GM12873 (cell line): ENCODE results near the gene CTNNA1.

ENCODE experiments used
- CTCF ChIP-seq: IDR thresholded peaks from 2 replicates; pipeline ENCODE4 v1.5.1; 2012; ENCODE audit warnings: low read depth, mild to moderate bottlenecking, moderate library complexity, low read length, control low read depth; ENCODE audit not compliant: insufficient read depth; ENCODE audit errors: missing control alignments

Gene CTNNA1

DNA sequence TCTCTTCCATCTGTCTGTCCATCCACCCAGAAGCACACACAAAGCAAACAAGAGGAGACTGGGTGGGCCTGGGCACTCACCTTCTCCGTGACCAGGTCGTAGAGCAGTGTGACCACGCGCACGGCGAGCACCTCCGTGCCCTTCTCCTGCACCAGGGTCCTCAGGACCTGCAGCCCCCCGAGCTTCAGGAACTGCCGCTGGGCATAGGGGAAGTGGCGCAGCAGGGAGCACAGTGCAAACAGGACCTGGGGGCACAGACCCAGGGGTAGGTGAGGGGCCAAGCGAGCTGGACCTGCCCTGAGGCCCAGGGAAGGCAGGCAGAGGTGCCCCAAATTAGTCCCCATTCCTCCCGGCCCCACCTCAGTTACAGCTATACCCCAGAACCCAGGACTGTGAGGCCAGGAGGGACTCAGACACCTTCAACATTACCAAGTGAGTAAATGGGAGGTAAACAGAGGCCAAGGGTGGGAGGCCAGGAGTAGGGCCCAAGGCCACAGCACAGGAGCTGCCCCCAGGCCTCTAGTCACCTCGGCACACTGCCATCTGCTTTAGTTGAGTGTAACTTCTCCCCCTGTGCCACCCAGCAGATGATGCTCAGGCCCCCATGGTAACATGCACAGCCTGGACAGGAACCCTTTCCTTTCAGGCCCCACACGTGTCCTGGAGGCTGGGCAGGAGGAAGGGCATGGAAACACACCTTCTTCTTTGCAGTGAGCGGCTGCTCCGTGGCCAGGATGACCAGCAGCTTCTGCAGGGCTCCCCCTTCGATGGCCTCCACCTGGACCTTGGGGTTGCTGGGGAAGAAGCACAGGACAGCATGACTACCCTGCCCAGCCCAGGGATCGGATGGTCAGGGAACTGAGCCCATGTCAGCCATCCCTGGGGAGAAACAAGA lies 198.1 kb downstream of the CTNNA1 start:
- no peak for TF ChIP-seq CTCF

DNA sequence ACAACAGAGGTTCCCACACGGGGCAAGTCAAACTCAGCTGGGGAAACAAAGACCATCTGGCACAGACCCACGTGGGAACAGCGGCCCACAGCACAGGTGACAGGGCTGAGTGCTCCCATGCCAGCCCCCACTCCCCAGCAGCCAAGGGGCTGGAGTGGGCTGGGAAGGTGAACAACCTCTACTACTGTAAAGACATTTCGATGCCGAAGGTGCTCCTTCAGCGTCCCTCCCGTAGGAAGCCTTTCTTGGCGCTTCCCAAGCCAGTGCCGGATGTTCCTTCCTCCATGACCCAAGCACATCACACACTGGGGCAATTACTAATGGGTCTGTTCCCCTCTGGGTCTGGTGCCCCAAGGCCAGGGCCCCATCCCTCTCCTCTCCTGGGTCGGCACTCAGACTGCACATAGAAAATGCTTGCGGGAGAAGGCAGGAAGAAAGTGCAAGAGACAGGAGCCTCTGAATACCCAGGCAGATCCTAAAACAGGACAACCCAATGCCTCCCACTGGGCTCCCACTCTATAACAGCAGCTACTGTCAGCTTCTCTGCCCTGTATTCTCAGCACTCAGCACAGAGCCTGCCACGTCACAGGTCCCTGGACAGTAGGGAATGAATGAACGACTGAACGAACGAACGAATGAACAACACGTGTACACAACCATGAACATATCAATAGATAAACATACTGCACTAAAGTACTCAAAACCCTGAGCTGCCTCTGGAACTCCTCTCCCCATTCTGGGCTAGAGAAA lies 198.9 kb downstream of the CTNNA1 start:
- TF ChIP-seq CTCF = no peak

DNA sequence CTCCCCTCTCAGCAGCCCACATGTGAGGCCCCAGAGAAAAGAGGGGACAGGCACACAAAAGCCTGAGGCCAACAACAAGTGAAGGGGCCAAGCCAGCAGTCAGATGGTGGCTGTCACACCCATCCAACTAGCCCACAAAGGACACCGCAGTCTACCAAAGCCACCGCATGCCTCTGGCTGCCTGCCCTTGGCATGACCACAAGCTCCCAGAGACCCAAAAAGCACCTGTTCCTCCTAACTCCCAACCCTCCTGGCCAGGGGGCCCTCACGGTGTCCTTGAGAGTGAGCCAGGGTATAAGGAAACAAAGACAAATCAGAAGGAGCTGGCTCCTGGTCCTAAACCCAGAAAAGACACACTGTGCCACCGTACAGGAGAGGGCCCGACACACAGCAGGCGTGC lies 199.7 kb downstream of the CTNNA1 start:
- TF ChIP-seq CTCF = no peak

DNA sequence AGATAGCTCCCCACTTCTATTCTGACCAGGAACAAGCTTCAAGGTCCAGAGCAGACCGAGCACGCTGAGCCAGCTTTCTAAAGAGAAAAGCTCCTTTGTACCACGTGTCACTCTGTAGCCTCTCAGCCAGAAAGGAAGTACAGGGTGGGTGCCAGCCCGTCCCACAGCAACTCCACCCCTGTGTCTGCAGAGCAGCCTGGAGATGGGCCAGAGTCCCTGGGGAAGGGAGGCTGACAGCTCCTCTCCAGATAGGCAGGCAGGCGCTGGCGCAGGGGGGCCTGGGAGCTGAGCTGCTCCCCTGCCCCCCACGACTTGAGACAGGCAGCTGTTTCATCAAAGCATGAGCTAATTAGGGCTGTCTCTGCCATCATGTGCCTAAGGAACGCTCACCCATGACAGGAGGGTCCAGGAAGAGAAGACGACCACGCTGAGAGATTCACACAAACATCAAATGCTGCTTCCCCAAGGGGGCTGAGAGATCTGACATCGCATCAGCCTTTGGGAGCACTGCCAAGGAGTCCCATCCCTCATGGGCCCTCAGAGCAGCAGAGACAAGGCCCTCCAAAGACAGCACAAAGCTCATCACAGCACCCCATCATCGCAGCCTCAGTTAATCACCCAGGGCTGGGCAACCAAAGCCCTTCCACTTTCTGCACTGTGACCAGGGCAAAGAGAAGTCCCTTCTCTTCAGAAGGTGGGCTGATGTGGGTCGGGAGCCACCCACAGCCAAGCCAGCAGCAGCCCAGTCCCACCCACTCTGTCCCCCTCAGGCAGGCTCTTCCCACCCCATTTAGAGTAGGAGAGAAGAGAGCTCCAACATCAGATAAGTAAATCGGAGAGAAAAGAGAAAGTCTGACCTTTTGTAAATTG lies 200.4 kb downstream of the CTNNA1 start:
- no peak for TF ChIP-seq CTCF

DNA sequence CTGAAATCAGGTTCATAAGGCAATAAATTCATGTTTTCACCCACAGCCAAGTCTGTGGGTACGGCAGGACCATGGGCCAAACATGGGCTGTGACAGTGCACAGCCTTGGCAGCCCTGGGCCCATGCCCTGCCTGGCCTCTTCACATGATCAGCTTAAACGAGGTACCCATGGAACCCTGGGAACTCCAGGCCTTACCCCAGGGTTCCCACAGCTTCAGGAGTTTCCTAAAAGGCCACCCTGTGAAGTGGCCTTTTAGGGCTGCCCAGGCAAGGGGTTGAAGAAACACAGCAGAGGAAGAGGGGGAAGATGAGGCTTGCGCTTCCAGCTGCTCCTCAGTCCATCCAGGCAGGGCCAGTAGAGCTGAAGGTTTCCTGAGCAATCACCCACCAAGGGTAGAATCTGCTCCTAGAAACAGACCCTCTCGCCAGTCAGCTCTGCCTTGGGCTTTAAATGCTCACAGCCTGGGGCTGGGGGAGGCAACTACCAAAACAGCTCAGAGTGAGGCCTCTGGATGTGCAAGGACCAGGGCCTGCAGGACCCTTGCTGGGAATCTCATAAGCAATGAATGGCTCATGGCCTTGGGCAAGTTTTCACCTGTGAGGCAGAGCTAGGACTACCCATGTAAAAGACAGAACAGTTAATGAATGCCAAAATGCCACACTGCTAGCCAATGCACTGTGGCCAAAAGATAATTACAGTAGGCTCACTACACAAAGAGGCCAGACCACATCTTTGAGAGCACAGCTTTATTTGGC lies 201.2 kb downstream of the CTNNA1 start:
- no peak for TF ChIP-seq CTCF

DNA sequence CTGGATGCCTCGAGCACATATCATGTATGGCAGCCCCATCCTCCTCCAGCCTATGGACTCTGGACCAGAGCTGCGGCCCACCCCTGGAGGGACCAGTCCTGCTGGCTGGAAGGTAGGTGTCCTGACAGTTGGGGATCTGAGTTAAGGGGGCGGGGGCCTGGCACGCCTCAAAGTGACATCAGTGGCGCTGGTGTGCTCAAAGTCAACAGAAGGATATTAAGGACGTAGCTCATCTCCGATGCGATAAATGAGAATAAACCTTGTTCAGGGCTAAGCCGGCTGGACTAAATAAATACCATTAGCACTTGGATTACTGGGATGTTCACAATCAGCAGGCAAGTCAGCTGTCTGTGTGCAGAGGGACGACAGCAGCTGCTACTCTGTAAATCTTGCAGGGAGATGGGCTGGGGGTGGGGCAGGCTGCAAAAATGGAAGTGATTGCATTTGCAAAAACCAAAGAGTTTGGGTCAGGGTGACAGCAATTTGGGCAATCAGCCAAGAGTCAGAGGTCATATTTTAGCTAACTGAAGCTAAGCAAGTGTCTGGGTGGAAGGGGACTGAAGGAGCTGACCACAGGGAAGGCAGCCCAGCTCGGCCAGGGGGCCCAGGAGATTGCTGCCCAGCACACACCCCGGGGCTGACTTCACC lies 201.9 kb downstream of the CTNNA1 start:
- TF ChIP-seq CTCF = no peak
